T-helper 2 cell (primary cell): ENCODE results near the gene PTPRN2.
"Not testable (repeated sequence)": the region's sequence is repeated elsewhere in the genome, so short reads cannot be mapped to it uniquely, and the experiment has no call there.

Experiments
- DNase-seq, 5 experiments: peaks; one replicate each; pipeline versions ENCODE4 v3.0.0 to v3.0.0-alpha.2; 2012 to 2022
- total RNA-seq, 2 donors: gene quantifications; one replicate each; lab custom pipeline; 2026; lab: John Stamatoyannopoulos, UW

Gene PTPRN2
- total RNA-seq: 2.2 to 8.3 reads per million in 2 donors

DNA sequence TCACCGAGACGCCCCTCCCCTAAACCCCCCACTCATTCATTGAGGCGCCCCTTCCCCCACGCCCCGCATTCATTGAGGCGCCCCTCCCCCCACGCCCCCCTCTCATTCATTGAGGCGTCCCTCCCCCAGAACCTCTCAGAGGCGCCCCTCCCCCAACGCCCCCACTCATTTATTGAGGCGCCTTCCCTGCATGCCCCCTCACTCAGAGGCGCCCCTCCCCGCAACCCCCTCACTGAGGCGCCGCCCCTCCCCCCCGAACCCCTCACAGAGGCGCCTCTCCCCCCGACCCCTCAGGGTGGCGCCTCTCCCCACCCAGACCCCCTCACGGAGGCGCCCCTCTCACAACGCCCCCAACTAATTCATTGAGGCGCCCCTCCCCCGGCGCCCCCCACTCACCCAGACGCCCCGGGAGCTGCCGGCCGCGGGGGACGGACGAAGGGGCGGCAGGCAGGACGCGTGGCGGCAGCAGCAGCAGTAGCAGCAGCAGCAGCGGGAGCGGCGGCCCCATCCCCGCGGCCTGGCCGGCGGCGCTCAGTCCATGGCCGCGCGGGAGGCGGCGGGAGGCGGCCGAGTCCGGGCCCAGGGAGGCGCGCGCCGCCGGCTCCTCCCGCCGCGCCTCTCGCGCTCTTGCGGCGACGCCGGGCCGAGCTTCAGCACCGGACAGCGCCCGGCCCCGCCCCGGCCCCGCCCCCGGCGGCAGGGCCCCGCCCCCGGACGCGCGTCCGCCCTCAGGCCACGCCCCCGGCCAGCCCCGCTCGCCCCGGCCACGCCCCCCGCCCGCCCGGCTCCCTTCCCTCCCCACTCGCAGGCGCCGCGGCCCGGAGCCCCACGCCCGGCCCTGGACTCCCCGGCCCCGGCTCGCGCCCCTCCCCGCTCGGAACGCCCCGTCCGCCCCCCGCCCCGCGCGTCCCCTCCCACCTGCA is at the start of gene PTPRN2:
Gene PTPRN2, minus strand, starts transcription at position 662 of the 923 bp plus-strand sequence.
- peak; percentile 17 to 61 (median 57) for DNase-seq

DNA sequence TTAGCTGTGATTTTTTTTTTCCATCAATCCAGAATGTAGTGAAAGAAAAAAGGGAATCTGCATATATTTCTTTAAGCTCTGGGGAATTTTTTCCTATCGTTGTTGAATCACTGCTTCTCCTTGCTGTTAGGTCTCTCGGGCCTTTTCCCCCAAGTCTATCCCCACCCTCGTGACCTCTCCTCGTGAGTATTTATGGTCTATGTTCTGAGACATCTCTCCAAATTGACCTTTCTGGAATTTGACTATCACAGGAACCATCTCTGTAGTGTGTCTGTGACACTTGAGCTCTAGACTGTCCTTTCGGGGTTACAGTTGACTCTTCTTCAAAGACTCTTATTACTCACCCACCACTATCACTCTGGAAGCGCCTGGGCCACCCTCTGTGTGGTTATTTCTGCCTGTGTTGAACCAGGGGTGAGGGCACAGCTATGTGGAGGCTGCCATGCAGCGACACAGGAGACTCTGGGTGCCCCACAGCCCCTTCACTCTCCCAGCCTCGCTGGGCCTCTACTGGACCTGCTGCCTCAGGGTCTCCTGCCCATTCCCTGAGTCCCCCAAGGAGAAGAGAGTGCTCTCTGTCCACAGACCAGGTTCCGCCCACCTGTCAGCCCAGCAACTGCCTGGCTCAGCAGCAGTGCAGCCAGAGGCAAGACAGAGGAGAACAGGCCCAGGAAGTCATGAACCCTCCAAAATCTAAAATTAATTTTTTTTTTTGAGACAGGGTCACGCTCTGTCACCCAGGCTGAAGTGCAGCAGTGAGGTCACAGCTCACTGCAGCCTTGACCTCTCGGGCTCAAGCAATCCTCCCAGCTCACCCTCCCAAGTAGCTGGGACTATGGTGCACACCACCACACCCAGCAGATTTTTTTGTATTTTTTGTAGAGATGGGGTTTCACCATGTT is 45.7 kb upstream of the PTPRN2 start:
- DNase-seq: no peak

DNA sequence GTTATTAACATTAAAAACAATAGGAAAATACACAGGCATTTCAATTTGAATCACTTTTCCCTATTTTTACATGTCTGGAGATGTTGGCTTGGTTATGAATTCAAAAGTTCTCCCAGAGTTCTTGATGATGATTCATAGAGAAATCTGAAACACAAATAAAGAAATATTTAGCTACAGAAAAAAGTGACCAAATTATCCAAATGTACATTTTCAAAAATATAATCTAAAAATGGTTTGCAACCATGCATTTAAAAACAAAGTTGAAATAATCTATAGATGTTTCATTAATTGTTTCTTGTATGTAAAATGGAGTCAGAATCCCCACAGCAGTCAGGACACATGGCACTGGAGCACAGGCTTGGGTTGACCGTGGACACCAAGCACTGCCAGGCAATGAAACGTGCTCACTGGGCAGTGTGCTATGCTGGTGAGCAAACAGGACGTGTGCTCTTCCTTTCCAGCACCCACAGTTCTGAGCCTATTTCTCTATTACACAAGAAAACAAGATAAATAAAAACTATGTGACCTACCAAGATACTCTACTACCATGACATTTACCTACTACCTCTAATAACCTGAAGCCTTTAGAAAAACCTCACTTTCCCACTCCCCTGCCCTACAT is 44.1 kb upstream of the PTPRN2 start:
- no peak for DNase-seq

DNA sequence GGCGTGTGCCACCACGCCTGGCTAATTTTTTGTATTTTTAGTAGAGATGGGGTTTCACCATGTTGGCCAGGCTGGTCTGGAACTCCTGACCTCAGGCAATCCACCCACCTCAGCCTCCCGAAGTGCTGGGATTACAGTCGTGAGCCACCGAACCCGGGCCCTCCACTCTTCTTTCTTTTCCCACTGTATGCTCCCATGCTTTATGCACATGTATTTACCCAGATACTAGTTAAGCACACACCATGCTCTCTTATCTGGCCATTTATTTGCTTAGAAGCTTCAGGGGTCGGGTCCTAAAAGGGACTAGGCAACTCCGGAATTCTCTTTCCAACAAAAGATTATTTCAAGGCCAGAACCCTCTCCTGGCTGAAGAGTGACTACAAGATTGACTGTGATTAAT is 38.7 kb upstream of the PTPRN2 start:
- DNase-seq: not testable (repeated sequence)

GRCh38 chr7:158623241-158623640 is 35.6 kb upstream of the PTPRN2 start:
- no peak for DNase-seq

DNA sequence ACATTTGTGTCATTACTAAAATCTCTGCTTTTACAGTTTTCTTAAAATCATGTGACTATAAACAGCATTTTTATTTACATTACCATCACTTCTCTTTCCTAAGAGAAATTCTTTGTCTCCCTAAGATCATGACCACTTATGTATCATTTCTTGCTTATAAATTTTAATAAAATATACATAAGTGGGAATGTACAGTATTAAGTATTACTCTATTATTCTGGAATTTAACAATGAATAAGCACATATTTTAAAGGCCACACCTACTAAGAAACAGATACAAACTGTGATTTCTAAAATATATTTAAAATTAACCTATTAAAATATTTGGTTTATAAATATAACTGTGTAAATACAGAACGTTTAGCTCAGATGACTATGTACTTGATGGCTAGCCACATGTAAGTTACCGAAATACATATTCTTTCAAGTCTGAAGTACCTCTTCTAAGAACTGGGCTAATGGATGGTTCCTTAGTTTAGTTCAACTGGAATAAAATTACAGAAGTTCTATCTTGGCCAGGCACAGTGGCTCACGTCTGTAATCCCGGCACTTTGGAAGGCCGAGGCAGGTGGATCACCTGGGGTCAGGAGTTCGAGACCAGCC is 33.3 kb upstream of the PTPRN2 start:
- no peak for DNase-seq

DNA sequence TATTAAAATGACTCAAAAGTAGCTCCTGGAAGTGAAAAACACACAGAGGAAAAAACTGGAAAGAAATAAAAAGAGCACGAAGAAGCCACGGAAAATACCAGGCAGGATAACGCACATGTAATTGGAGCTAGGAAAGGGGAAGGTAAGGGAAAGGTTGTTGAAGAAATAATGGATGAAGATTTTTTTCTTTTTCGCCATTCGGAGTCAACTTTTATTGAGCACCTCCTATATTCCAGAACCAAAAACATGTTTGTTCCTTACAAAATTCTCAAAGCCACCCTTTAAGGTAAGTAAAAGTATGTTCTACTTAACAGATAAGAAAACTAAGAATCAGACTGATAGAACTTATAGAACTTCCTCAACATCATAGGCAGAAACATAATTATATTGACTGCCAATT is 32.8 kb upstream of the PTPRN2 start:
- DNase-seq: no peak

DNA sequence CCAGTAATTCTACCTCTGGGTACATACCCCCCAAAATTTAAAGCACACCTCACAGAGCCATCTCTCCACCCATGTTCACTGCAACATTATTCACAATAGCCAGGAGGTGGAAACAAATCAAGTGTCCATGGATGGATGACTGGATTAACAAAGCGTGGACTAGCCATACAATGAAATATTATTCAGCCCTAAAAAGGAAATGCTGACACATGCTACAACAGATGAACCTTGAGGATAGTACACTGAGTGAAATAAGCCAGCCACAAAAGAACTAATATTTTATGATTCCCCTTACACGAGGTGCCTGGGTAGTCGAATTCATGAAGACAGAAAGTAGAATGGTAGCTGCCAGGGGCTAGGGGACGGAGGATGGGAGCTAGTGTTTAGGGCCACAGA is 31.1 kb upstream of the PTPRN2 start:
- no peak for DNase-seq

GRCh38 chr7:158617737-158618128 is 30.1 kb upstream of the PTPRN2 start:
- DNase-seq: no peak

GRCh38 chr7:158616050-158616449 is 28.4 kb upstream of the PTPRN2 start:
- DNase-seq: no peak

GRCh38 chr7:158614700-158615099 is 27.1 kb upstream of the PTPRN2 start:
- DNase-seq: peak in 1 of 5 experiments; percentile 48

DNA sequence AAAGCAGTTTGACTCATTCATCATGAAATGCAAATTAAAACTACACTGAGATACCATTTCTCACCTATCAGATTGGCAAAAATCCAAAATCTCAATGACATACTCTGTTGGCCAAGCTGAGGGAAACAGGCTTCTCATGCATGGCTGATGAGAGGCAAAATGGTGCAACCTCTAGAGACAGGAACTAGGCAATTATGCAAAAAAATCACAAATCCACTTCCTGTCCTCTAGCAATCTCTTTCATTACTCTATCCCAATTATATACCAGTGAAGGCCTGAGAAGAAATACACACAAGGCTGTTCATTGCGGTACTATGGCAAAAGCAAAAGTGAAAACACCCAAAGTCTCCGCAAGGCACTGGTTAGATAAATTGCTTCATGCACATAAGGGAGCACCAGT is 25.9 kb upstream of the PTPRN2 start:
- peak in 1 of 5 experiments; percentile 82 for DNase-seq

DNA sequence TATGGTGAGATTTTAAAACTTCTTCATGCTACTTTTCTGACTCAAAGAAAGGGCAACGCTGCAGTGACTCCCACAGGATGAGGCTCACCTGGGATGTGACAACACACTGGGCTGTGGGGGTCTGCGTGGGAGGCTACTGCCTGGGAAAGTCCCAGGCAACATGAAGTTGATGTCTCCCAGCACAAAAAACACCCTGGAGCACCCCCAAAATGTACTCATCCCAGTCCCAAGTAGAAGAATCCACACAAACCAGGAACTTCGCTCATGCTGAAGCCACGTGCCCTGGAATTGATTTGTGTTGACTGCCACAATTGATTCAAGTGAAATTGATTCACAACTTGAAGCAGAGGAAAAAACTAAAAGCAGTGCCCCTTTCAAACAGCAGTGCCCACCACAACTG is 24.9 kb upstream of the PTPRN2 start:
- DNase-seq: no peak

DNA sequence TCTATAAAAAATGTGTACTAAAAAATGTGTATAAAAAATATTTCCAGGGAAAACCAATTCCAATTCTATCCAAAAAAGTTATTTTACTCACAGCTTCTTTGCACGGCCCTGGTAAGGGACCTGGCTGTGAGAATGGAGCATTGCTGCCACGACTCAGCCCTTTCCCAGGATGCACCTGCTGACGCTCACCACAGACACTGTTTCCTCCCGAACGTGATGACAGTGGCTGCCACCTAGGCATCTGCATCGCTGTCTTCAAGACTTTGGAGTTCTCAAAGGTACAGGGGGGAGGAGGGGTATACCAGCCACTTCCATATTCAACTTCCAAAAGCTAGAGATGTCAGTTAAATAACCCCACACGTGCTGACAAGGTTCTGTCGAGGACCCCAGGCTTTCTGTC is 23.9 kb upstream of the PTPRN2 start:
- DNase-seq: no peak

GRCh38 chr7:158609313-158609974 is 21.8 kb upstream of the PTPRN2 start:
- no peak for DNase-seq

DNA sequence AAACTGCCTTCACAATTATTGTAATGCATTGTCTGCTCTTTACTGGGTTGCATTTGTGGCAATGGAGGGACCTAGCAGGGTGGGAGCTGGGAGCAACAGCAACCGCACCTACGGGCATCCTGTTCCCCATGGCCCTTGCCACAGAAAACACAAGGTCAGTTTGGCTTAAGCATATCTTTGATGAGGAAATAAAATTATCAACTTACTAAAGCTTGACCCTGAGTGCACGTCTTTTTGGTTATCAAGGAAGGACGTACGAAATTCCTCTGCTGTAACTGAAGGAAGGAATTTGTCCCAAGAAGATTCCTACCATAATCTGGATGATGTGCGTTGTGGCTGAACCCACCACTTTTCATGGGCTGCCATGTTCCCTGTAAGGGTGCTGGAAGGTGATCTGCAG is 19.9 kb upstream of the PTPRN2 start:
- no peak for DNase-seq

- DNase-seq: no peak
Measured at GRCh38 chr7:158606671-158607424, 19.2 kb upstream of the PTPRN2 start.

DNA sequence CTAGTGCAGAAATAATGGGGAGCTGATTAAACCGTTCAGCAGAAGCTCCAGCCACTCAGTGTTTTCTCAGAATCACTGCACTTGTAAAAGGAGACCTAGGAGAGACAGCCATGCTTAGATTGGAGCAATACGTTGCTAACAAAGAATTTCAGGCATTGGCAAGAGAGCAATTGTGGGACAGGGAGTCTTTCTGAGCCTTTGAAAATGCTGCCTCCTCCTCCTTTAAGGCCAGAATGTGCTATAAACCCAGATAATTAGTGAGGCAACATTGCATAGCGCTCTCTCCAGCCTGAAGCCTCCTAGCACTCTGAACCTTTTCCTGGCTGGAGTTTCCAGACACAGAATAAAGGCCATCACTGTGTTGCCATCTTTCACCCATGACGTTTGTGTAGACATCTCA is 18.5 kb upstream of the PTPRN2 start:
- no peak for DNase-seq

DNA sequence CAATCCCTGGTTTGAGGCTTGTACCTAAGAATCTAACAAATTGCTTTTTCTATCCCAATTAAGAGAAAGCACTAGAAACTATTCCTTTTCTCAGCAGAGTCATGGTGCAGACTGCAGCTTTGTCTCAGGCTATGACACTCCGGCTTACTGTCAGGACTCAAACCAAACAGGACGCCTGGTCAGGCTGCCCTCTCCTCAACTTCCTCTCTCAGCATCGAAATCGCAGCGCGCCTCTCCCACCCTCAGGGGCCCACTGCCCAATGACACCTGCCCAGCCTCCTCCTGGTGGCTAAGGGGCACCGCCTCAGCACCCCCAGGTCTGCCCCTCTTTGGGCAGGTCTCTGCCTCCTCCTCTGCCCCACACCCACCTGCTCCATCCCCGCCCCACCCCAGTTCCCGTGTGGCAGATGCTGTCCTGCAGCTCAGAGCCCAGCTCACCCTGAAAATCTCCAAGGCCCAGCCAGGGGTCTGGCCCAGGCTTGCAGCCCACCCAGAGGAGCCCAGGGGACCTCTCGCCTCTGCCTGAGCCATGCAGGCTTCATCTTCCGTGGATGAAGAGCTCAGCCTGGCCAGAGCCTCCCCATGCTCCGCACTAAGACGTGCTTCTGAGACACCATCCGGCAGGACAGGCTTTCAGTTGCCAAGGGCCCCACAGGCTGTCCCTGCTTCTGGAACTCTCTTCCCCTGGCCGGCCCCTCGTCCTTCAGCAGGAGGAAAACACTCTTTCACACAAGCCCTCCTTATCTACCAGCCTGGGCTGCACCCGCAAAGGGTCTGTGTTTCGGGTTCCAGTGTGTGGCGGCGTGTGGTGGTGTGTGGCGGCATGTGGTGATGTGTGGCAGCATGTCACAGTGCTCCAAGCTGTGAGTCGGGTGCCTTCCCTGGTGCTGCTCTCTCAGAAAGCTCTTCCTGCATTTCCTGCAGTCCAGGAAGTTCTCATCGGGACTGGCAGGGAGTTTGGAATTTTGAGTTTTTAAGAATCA is 16.4 kb upstream of the PTPRN2 start:
- no peak for DNase-seq
